Liver (tissue), 9 donors: Measurements from ENCODE around the gene DOK6. TPM values are rescaled to one million over a fixed set of nuclear protein-coding genes. Genes with fewer than 3 reads are reported as not detected.

Source experiments
- DNase-seq: peaks from one replicate; pipeline ENCODE4 v3.0.0-alpha.2; 2017; ENCODE audit warnings: low spot score
- H3K27ac ChIP-seq, 2 donors: one replicate each; pipeline ENCODE4 v1.7.0; 2013; ENCODE audit warnings: inconsistent platforms in 2 of 2, low read length in 2 of 2, control low read depth in 1 of 2, low read depth in 1 of 2, mild to moderate bottlenecking in 1 of 2
- H3K27me3 ChIP-seq, 4 donors: one replicate each; pipeline versions ENCODE4 v1.6.1 to v1.7.0; 2013; ENCODE audit warnings: low read length in 3 of 4, inconsistent platforms in 1 of 4, mild to moderate bottlenecking in 1 of 4, moderate library complexity in 1 of 4; ENCODE audit not compliant: control insufficient read depth in 4 of 4, insufficient read depth in 4 of 4
- H3K36me3 ChIP-seq, 4 donors: one replicate each; pipeline versions ENCODE4 v1.6.1 to v1.7.0; 2013; ENCODE audit warnings: low read length in 3 of 4, mild to moderate bottlenecking in 3 of 4, low read depth in 1 of 4, moderate library complexity in 1 of 4; ENCODE audit not compliant: control insufficient read depth in 4 of 4, insufficient read depth in 3 of 4
- H3K4me1 ChIP-seq, 4 donors: one replicate each; pipeline versions ENCODE4 v1.6.1 to v1.7.0; 2013; ENCODE audit warnings: low read length in 3 of 4, mild to moderate bottlenecking in 3 of 4, moderate library complexity in 1 of 4; ENCODE audit not compliant: control insufficient read depth in 4 of 4, insufficient read depth in 4 of 4
- H3K4me3 ChIP-seq, 3 donors: one replicate each; pipeline versions ENCODE4 v1.6.1 to v1.7.0; 2013; ENCODE audit warnings: low read length in 3 of 3, control low read depth in 1 of 3, low read depth in 1 of 3, mild to moderate bottlenecking in 1 of 3
- H3K9ac ChIP-seq, 2 donors: one replicate each; pipeline ENCODE4 v1.7.0; 2013; ENCODE audit warnings: low read length in 2 of 2, mild to moderate bottlenecking in 2 of 2, moderate library complexity in 2 of 2, control low read depth in 1 of 2, low read depth in 1 of 2
- H3K9me3 ChIP-seq, 4 donors: one replicate each; pipeline versions ENCODE4 v1.6.1 to v1.7.0; 2013; ENCODE audit warnings: low read length in 3 of 4; ENCODE audit not compliant: control insufficient read depth in 4 of 4
- CTCF ChIP-seq: fragments of 150-350 bp; IDR thresholded peaks from 2 replicates; pipeline ENCODE4 v1.5.1; 2017; ENCODE audit warnings: improper control_type of control experiment, low read depth, low read length; ENCODE audit not compliant: missing input control
- FOXA2 ChIP-seq: IDR thresholded peaks from 2 replicates; pipeline ENCODE4 v1.6.1; 2016; ENCODE audit warnings: antibody characterized with exemption
- GABPA ChIP-seq, 2 donors: IDR thresholded peaks in 1 of 2; conservative IDR thresholded peaks in 1 of 2; 2 replicates each; pipeline ENCODE4 v1.6.1; 2016; ENCODE audit warnings: antibody characterized with exemption in 2 of 2, mild to moderate bottlenecking in 1 of 2, moderate library complexity in 1 of 2
- HNF4A ChIP-seq, 2 donors: conservative IDR thresholded peaks; 2 replicates each; pipeline ENCODE4 v1.6.1; 2016; ENCODE audit warnings: antibody characterized with exemption in 2 of 2, mild to moderate bottlenecking in 2 of 2
- HNF4G ChIP-seq: IDR thresholded peaks from 2 replicates; pipeline ENCODE4 v1.6.1; 2016; ENCODE audit warnings: antibody characterized with exemption
- JUND ChIP-seq, 2 donors: IDR thresholded peaks; 2 replicates each; pipeline ENCODE4 v1.6.1; 2016; ENCODE audit warnings: antibody characterized with exemption in 2 of 2
- MAX ChIP-seq: IDR thresholded peaks from 2 replicates; pipeline ENCODE4 v1.6.1; 2016; ENCODE audit warnings: antibody characterized with exemption
- NR2F2 ChIP-seq: IDR thresholded peaks from 2 replicates; pipeline ENCODE4 v1.6.1; 2016; ENCODE audit warnings: antibody characterized with exemption
- RAD21 ChIP-seq, 2 donors: IDR thresholded peaks; 2 replicates each; pipeline ENCODE4 v1.6.1; 2016; ENCODE audit warnings: antibody characterized with exemption in 2 of 2, mild to moderate bottlenecking in 2 of 2
- REST ChIP-seq: IDR thresholded peaks from 2 replicates; pipeline ENCODE4 v1.6.1; 2016; ENCODE audit warnings: antibody characterized with exemption, mild to moderate bottlenecking
- RXRA ChIP-seq, 2 donors: IDR thresholded peaks; 2 replicates each; pipeline ENCODE4 v1.6.1; 2017 to 2018; ENCODE audit warnings: antibody characterized with exemption in 2 of 2, mild to moderate bottlenecking in 1 of 2
- TAF1 ChIP-seq: conservative IDR thresholded peaks from 2 replicates; pipeline ENCODE4 v1.6.1; 2016; ENCODE audit warnings: antibody characterized with exemption, mild to moderate bottlenecking
- YY1 ChIP-seq: IDR thresholded peaks from 2 replicates; pipeline ENCODE4 v1.6.1; 2016; ENCODE audit warnings: antibody characterized with exemption, mild to moderate bottlenecking
- WGBS: extraction: QIAGEN DNeasy Blood & Tissue Kit; methylation state at CpG from one replicate; pipeline ENCODE4 v1.1.7; 2013; 5-methylcytosine and 5-hydroxymethylcytosine counted together
- polyA plus RNA-seq, 2 donors: library from polyadenylated mRNA; stranded (reverse) in 1 of 2; unstranded in 1 of 2; fragments of 200-250 nt in 1 of 2; fragments of >200 nt in 1 of 2; fragmentation: Nextera tagmentation in 1 of 2; extraction: Ambion mirVana in 1 of 2; gene quantifications; one replicate each; pipeline versions ENCODE4 v1.2.1 to v1.2.3, GENCODE V29; 2013 to 2015
- total RNA-seq, 2 donors: library from RNA; depleted of rRNA; stranded (reverse); fragments of >200 nt; gene quantifications; one replicate each; pipeline ENCODE4 v1.2.3, GENCODE V29; 2014
- TF ChIP-seq, protein P1 (sequence below): IDR thresholded peaks from 2 replicates; pipeline ENCODE4 v1.6.1; 2016; ENCODE audit warnings: antibody characterized with exemption
- donor health status: healthy.
- donor health status: healthy.
- donor health status: healthy.
- donor health status: healthy.
- donor health status: healthy.

DOK6 gene
- total and polyA plus RNA-seq, 4 donors, result 0.08 to 1.1 (median 0.67) TPM

DNA sequence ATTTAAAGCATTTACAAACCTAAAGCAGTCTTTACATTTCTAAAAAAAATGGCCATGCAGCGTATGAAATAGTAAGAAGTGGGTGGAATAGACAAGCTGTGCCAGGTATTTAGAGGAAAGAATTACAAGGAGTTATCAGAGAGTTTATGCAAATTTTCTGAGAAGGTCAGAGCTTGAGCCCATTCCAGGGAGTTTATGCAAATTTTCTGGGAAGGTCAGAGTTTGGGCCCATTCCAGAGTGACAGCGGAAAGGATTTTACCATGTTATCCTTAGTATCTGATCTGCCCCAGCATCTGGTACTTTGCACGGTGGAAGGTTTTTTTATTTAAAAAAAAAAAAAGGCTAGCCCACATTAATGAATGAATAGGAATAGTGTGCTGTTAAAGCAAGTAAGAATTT is 1.4 kb upstream of the DOK6 start:
- H3K4me3 ChIP-seq, result no peak overlapping the region
- no peak overlapping the region for H3K27ac ChIP-seq
- DNase-seq, result no peak
- 76% methylated on average over 3 of the region's 3 CpGs for WGBS
- no peaks in the 10 kb centered on the region for H3K36me3 ChIP-seq
- peaks cover 7 to 25% (median 17%) of the 10 kb centered on the region in 4 donors for H3K4me1 ChIP-seq
- no peaks in the 10 kb centered on the region for H3K9me3 ChIP-seq
- TF ChIP-seq HNF4G (no peak), RAD21 (IDR thresholded peaks at IDR 0.05) (no peak), HNF4A (conservative IDR thresholded peaks at IDR 0.05) (no peak), CTCF (no peak), NR2F2 (no peak), MAX (no peak), TAF1 (no peak), FOXA2 (no peak), GABPA (IDR thresholded peaks at IDR 0.05 in 1 of 2, conservative IDR thresholded peaks at IDR 0.05 in 1 of 2) (no peak), YY1 (no peak), JUND (IDR thresholded peaks at IDR 0.05) (no peak), REST (no peak)
- TF ChIP-seq, protein P1, sequence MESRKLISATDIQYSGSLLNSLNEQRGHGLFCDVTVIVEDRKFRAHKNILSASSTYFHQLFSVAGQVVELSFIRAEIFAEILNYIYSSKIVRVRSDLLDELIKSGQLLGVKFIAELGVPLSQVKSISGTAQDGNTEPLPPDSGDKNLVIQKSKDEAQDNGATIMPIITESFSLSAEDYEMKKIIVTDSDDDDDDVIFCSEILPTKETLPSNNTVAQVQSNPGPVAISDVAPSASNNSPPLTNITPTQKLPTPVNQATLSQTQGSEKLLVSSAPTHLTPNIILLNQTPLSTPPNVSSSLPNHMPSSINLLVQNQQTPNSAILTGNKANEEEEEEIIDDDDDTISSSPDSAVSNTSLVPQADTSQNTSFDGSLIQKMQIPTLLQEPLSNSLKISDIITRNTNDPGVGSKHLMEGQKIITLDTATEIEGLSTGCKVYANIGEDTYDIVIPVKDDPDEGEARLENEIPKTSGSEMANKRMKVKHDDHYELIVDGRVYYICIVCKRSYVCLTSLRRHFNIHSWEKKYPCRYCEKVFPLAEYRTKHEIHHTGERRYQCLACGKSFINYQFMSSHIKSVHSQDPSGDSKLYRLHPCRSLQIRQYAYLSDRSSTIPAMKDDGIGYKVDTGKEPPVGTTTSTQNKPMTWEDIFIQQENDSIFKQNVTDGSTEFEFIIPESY, result no peak
- H3K27me3 ChIP-seq, result no peaks in the 10 kb centered on the region
- no peak overlapping the region for H3K9ac ChIP-seq

DNA sequence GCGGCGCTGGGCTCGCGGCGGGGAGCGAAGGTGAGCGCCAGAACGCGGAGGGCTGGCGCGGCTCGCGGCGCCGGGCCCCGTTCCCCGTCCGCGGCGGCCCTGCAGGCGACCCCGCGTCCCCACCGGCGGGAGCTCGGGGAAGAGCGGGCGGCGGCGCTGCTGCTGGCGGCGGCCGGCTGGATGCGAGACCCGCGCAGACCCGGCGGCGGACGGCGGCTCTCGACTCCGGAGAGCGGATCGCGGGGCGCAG is 213 bp downstream of the DOK6 start:
- H3K27ac ChIP-seq, result peak overlapping the region; percentile 23 to 32
- H3K27me3 ChIP-seq, result no peaks in the 10 kb centered on the region
- peaks cover 7 to 25% (median 17%) of the 10 kb centered on the region in 4 donors for H3K4me1 ChIP-seq
- H3K36me3 ChIP-seq, result no peaks in the 10 kb centered on the region
- TF ChIP-seq FOXA2, result no peak
- TF ChIP-seq JUND (IDR thresholded peaks at IDR 0.05), result no peak
- TF ChIP-seq RXRA (IDR thresholded peaks at IDR 0.05), result no peak
- TF ChIP-seq, protein P1, result no peak
- TF ChIP-seq RAD21 (IDR thresholded peaks at IDR 0.05), result no peak
- TF ChIP-seq GABPA (IDR thresholded peaks at IDR 0.05 in 1 of 2, conservative IDR thresholded peaks at IDR 0.05 in 1 of 2), result no peak
- no peak overlapping the region for H3K9ac ChIP-seq
- DNase-seq, result no peak
- H3K9me3 ChIP-seq, result no peaks in the 10 kb centered on the region
- WGBS, result 1% methylated on average over 47 of the region's 47 CpGs
- peak overlapping the region; percentile 60 to 90 (median 78) for H3K4me3 ChIP-seq
